K562 (cell line): ENCODE results near the gene MAD1L1. TPM values are rescaled to one million over a fixed set of nuclear protein-coding genes. Genes with fewer than 3 reads are reported as not detected.

Experiments
- MBD2 ChIP-seq: sonication (generic); IDR thresholded peaks from 2 replicates; pipeline ENCODE4 v1.6.1; 2016; ENCODE audit warnings: low read depth, borderline replicate concordance
- NELFE ChIP-seq: IDR thresholded peaks from 2 replicates; pipeline ENCODE4 v1.6.1; 2011; ENCODE audit warnings: mild to moderate bottlenecking; ENCODE audit not compliant: insufficient read depth, insufficient read length
- SMARCE1 ChIP-seq: fragments of 450-650 bp; IDR thresholded peaks from 2 replicates; pipeline ENCODE4 v1.7.1; 2016; ENCODE audit warnings: mild to moderate bottlenecking
- ZFX ChIP-seq: sonication (generic); formaldehyde crosslinking; IDR thresholded peaks from 2 replicates; pipeline ENCODE4 v1.8.0; 2022; ENCODE audit warnings: mild to moderate bottlenecking, missing genetic modification reagents, moderate library complexity
- ZKSCAN1 ChIP-seq: fragments of 150-350 bp; IDR thresholded peaks from 2 replicates; pipeline ENCODE4 v1.6.1; 2016; ENCODE audit warnings: low read depth, low read length
- ZSCAN29 ChIP-seq: fragments of 450-650 bp; IDR thresholded peaks from 2 replicates; pipeline ENCODE4 v1.6.1; 2017
- polyA plus RNA-seq, 8 experiments: library from polyadenylated mRNA; depleted of rRNA in 4 of 8; stranded (reverse) in 5 of 8; unstranded in 3 of 8; fragments of >200 nt; fragmentation: Nextera tagmentation in 2 of 8; fragmentation: Illumina TruSeq in 1 of 8; extraction: Ambion mirVana in 2 of 8; extraction: Trizol in 1 of 8; gene quantifications; 2 replicates each; pipeline versions ENCODE4 v1.2.1 to v1.2.3, GENCODE V29; 2011 to 2014; ENCODE audit warnings: inconsistent platforms in 1 of 8, missing spikeins in 1 of 8
- total RNA-seq, 7 experiments: library from RNA; depleted of rRNA in 6 of 7; stranded (reverse); fragments of >200 nt in 6 of 7; fragmentation: Illumina TruSeq in 2 of 7; extraction: Trizol in 2 of 7; gene quantifications; 2 replicates each; pipeline versions ENCODE4 v1.2.1 to v1.2.3, GENCODE V29; 2011 to 2021; ENCODE audit warnings: low replicate concordance in 1 of 7
- TF ChIP-seq, protein P1 (sequence below): fragments of 450-650 bp; IDR thresholded peaks from 2 replicates; pipeline ENCODE4 v1.6.1; 2017; ENCODE audit warnings: antibody characterized with exemption, mild to moderate bottlenecking
- TF ChIP-seq, protein P2 (sequence below): fragments of 250-450 bp; sonication (Bioruptor Pico); IDR thresholded peaks from 2 replicates; pipeline ENCODE4 v1.8.0; 2021; ENCODE audit warnings: moderate library complexity, mild to moderate bottlenecking, inconsistent platforms
- TF ChIP-seq, protein P3 (sequence below): IDR thresholded peaks from 2 replicates; pipeline ENCODE4 v1.6.1; 2014; ENCODE audit warnings: antibody characterized with exemption

MAD1L1 gene
- total and polyA plus RNA-seq, 9 of the 15 experiments (the other 6 are each of a cell fraction or from before 2014, with no cell fraction given): 1.7 to 89.7 (median 18.0) TPM

DNA sequence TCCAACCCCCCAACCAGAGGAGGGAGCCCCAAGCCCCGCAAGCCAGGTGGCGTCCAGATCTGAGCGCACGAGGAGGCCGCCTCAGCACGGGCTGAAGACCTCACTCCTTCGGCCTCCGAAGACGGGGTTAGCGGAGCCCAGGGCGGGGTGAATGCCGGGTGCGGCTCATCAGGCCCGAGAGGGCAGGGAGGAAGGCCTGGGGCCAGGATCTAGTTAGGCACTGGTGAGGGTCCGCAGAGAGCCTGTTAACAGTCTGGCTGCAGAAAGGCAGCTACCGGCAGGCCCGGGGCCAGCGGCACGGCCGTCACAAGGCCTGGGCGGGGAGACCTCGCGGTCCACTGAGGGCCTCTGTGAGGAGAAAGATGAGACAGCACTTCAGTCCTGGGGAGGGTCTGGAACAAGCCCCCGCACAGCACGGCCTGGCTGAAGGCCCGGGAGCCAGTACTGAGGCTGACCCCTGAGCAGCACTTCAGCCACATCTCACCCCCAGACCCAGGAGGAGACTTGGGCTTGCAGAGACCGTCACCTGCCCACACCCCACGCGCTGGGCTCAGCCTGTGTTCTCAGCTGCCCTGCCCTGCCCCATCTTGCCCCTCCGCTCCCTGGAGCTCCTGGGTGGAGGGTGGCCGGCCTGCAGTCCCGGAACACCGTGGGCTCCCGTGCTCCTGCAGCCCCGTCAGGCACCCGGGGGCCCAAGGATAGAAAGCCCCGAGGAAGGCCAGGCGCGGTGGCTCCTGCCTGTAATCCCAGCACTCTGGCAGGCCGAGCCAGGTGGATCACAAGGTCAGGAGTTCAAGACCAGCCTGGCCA lies 369.4 kb downstream of the MAD1L1 start (continued):
- TF ChIP-seq, protein P1, sequence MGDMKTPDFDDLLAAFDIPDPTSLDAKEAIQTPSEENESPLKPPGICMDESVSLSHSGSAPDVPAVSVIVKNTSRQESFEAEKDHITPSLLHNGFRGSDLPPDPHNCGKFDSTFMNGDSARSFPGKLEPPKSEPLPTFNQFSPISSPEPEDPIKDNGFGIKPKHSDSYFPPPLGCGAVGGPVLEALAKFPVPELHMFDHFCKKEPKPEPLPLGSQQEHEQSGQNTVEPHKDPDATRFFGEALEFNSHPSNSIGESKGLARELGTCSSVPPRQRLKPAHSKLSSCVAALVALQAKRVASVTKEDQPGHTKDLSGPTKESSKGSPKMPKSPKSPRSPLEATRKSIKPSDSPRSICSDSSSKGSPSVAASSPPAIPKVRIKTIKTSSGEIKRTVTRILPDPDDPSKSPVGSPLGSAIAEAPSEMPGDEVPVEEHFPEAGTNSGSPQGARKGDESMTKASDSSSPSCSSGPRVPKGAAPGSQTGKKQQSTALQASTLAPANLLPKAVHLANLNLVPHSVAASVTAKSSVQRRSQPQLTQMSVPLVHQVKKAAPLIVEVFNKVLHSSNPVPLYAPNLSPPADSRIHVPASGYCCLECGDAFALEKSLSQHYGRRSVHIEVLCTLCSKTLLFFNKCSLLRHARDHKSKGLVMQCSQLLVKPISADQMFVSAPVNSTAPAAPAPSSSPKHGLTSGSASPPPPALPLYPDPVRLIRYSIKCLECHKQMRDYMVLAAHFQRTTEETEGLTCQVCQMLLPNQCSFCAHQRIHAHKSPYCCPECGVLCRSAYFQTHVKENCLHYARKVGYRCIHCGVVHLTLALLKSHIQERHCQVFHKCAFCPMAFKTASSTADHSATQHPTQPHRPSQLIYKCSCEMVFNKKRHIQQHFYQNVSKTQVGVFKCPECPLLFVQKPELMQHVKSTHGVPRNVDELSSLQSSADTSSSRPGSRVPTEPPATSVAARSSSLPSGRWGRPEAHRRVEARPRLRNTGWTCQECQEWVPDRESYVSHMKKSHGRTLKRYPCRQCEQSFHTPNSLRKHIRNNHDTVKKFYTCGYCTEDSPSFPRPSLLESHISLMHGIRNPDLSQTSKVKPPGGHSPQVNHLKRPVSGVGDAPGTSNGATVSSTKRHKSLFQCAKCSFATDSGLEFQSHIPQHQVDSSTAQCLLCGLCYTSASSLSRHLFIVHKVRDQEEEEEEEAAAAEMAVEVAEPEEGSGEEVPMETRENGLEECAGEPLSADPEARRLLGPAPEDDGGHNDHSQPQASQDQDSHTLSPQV: peak; percentile 67; the same call in 1 of the 2 replicates
- TF ChIP-seq, protein P2, sequence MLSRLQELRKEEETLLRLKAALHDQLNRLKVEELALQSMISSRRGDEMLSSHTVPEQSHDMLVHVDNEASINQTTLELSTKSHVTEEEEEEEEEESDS (CRISPR knock-in tag): no peak
- TF ChIP-seq, protein P3, sequence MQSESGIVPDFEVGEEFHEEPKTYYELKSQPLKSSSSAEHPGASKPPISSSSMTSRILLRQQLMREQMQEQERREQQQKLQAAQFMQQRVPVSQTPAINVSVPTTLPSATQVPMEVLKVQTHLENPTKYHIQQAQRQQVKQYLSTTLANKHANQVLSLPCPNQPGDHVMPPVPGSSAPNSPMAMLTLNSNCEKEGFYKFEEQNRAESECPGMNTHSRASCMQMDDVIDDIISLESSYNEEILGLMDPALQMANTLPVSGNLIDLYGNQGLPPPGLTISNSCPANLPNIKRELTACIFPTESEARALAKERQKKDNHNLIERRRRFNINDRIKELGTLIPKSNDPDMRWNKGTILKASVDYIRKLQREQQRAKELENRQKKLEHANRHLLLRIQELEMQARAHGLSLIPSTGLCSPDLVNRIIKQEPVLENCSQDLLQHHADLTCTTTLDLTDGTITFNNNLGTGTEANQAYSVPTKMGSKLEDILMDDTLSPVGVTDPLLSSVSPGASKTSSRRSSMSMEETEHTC: no peak
- TF ChIP-seq MBD2 (no peak), ZFX (CRISPR knock-in tag) (peak; percentile 56), ZSCAN29 (no peak), ZKSCAN1 (no peak), NELFE (no peak), SMARCE1 (no peak)
